Measurements from ENCODE around the gene ATPAF2. TPM values are rescaled to one million over a fixed set of nuclear protein-coding genes. Genes with fewer than 3 reads are reported as not detected.

The ATPAF2 gene
- total and polyA plus RNA-seq, 2 experiments from 2014 or later = 17.0 to 21.9 TPM

- WGBS, 2 experiments (ENCODE audit: low coverage in 1 of 2, low lambda C conversion rate in 2 of 2, missing lambda C conversion rate in 2 of 2) = 94 to 96% methylated on average over 3 of the region's 3 CpGs
- Histone ChIP-seq H3F3A (ENCODE audit: insufficient read depth) (no peaks in the 10 kb centered on the region), H2AFZ (no peak overlapping the region), H3K9me3 (ENCODE audit: low read depth) (no peaks in the 10 kb centered on the region), H3K4me2 (ENCODE audit: unreplicated experiment) (no peak overlapping the region), H3K9me2 (ENCODE audit: insufficient read depth) (no peaks in the 10 kb centered on the region), H3K27ac (no peak overlapping the region), H3K36me3 (ENCODE audit: low read depth) (peaks cover 13% of the 10 kb centered on the region; the same call in 1 of the 2 replicates), H3K4me3 (no peak overlapping the region), H3K9ac (no peak overlapping the region), H3K4me1 (ENCODE audit: insufficient read depth) (no peaks in the 10 kb centered on the region), H3K79me2 (ENCODE audit: insufficient read depth) (no peaks in the 10 kb centered on the region), H3K27me3 (replicated peaks; ENCODE audit: insufficient read depth) (no peaks in the 10 kb centered on the region), H4K20me1 (ENCODE audit: insufficient read depth) (no peaks in the 10 kb centered on the region)
- in situ Hi-C loops (cut with MboI) = no loop called here
- TF ChIP-seq EZH2 (IDR thresholded peaks at IDR 0.05; ENCODE audit: insufficient read depth, poor library complexity, severe bottlenecking) (no peak), EZH2phosphoT487 (IDR thresholded peaks at IDR 0.05; ENCODE audit: insufficient read depth, low read depth) (no peak)
- no peak for DNase-seq
Measured at GRCh38 chr17:18056214-18056613, 17.2 kb upstream of the ATPAF2 start.

GRCh38 chr17:18055597-18055996 is 16.6 kb upstream of the ATPAF2 start:
- in situ Hi-C loops (cut with MboI) = no loop called here
- Histone ChIP-seq H4K20me1 (ENCODE audit: insufficient read depth) (no peaks in the 10 kb centered on the region), H3K27me3 (replicated peaks; ENCODE audit: insufficient read depth) (no peaks in the 10 kb centered on the region), H3K4me2 (ENCODE audit: unreplicated experiment) (no peak overlapping the region), H2AFZ (no peak overlapping the region), H3K9me2 (ENCODE audit: insufficient read depth) (no peaks in the 10 kb centered on the region), H3K27ac (no peak overlapping the region), H3K36me3 (ENCODE audit: low read depth) (peaks cover 13% of the 10 kb centered on the region; the same call in 1 of the 2 replicates), H3F3A (ENCODE audit: insufficient read depth) (no peaks in the 10 kb centered on the region), H3K9me3 (ENCODE audit: low read depth) (no peaks in the 10 kb centered on the region), H3K4me3 (no peak overlapping the region), H3K4me1 (ENCODE audit: insufficient read depth) (no peaks in the 10 kb centered on the region), H3K9ac (no peak overlapping the region), H3K79me2 (ENCODE audit: insufficient read depth) (no peaks in the 10 kb centered on the region)
- WGBS, 2 experiments (ENCODE audit: low coverage in 1 of 2, low lambda C conversion rate in 2 of 2, missing lambda C conversion rate in 2 of 2) = 88% methylated on average over 6 of the region's 6 CpGs
- no peak for DNase-seq
- no peak for TF ChIP-seq EZH2 (IDR thresholded peaks at IDR 0.05; ENCODE audit: insufficient read depth, poor library complexity, severe bottlenecking)

GRCh38 chr17:18045691-18046350 is 6.9 kb upstream of the ATPAF2 start:
- WGBS, 2 experiments (ENCODE audit: low coverage in 1 of 2, low lambda C conversion rate in 2 of 2, missing lambda C conversion rate in 2 of 2) = 96 to 100% methylated on average over 3 of the region's 3 CpGs
- H3K79me2 ChIP-seq (ENCODE audit: insufficient read depth) = peaks cover 45% of the 10 kb centered on the region
- 0 out of 2 replicates have a peak, but pooled peaks cover 6% of the 10 kb centered on the region for H4K20me1 ChIP-seq (ENCODE audit: insufficient read depth)
- H3K27me3 ChIP-seq (replicated peaks; ENCODE audit: insufficient read depth) = no peaks in the 10 kb centered on the region
- no peak overlapping the region for H3K9ac ChIP-seq
- H3K4me2 ChIP-seq (ENCODE audit: unreplicated experiment) = no peak overlapping the region
- no peaks in the 10 kb centered on the region for H3K9me2 ChIP-seq (ENCODE audit: insufficient read depth)
- H3K9me3 ChIP-seq (ENCODE audit: low read depth) = no peaks in the 10 kb centered on the region
- H2AFZ ChIP-seq = no peak overlapping the region
- TF ChIP-seq EZH2phosphoT487 (IDR thresholded peaks at IDR 0.05; ENCODE audit: insufficient read depth, low read depth) = no peak
- no peak for TF ChIP-seq EZH2 (IDR thresholded peaks at IDR 0.05; ENCODE audit: insufficient read depth, poor library complexity, severe bottlenecking)
- no peak overlapping the region for H3K27ac ChIP-seq
- DNase-seq = no peak
- peaks cover 15% of the 10 kb centered on the region for H3F3A ChIP-seq (ENCODE audit: insufficient read depth)
- H3K36me3 ChIP-seq (ENCODE audit: low read depth) = peaks cover 6% of the 10 kb centered on the region; the same call in 1 of the 2 replicates
- H3K4me3 ChIP-seq = no peak overlapping the region
- H3K4me1 ChIP-seq (ENCODE audit: insufficient read depth) = peaks cover 21% of the 10 kb centered on the region
- in situ Hi-C loops (cut with MboI) = loop anchor here (25.0 kb wide), 1 partner anchor 359 kb away; the partner anchor contains the start of gene RAI1

GRCh38 chr17:18044609-18045008 is 5.6 kb upstream of the ATPAF2 start:
- Histone ChIP-seq H3F3A (ENCODE audit: insufficient read depth) (peaks cover 15% of the 10 kb centered on the region), H3K4me1 (ENCODE audit: insufficient read depth) (peaks cover 25% of the 10 kb centered on the region), H3K27me3 (replicated peaks; ENCODE audit: insufficient read depth) (no peaks in the 10 kb centered on the region), H2AFZ (no peak overlapping the region), H3K4me3 (no peak overlapping the region), H3K79me2 (ENCODE audit: insufficient read depth) (peaks cover 57% of the 10 kb centered on the region), H3K27ac (no peak overlapping the region), H3K36me3 (ENCODE audit: low read depth) (peaks cover 6% of the 10 kb centered on the region; the same call in 1 of the 2 replicates), H3K9ac (no peak overlapping the region), H3K4me2 (ENCODE audit: unreplicated experiment) (no peak overlapping the region), H4K20me1 (ENCODE audit: insufficient read depth) (0 out of 2 replicates have a peak, but pooled peaks cover 6% of the 10 kb centered on the region), H3K9me2 (ENCODE audit: insufficient read depth) (no peaks in the 10 kb centered on the region), H3K9me3 (ENCODE audit: low read depth) (no peaks in the 10 kb centered on the region)
- no peak for TF ChIP-seq EZH2 (IDR thresholded peaks at IDR 0.05; ENCODE audit: insufficient read depth, poor library complexity, severe bottlenecking)
- TF ChIP-seq EZH2phosphoT487 (IDR thresholded peaks at IDR 0.05; ENCODE audit: insufficient read depth, low read depth) = no peak
- no peak for DNase-seq
- in situ Hi-C loops (cut with MboI) = loop anchor here (25.0 kb wide), 1 partner anchor 357 kb away; the partner anchor contains the start of gene RAI1
- 88 to 93% methylated on average over 3 of the region's 3 CpGs for WGBS, 2 experiments (ENCODE audit: low coverage in 1 of 2, low lambda C conversion rate in 2 of 2, missing lambda C conversion rate in 2 of 2)

Measured in GM23248 (cell line).